HG03378 (cell line): ENCODE data around the gene CFAP47.
"Not testable (repeated sequence)": the region's sequence is repeated elsewhere in the genome, so short reads cannot be mapped to it uniquely, and the experiment has no call there.

ENCODE experiments used
- ATAC-seq: cut with Tn5 transposase; IDR thresholded peaks from one replicate; pipeline ENCODE4 v1.9.1; 2021; ENCODE audit warnings: mild to moderate bottlenecking, moderate library complexity; ENCODE audit not compliant: unreplicated experiment

Gene CFAP47

DNA sequence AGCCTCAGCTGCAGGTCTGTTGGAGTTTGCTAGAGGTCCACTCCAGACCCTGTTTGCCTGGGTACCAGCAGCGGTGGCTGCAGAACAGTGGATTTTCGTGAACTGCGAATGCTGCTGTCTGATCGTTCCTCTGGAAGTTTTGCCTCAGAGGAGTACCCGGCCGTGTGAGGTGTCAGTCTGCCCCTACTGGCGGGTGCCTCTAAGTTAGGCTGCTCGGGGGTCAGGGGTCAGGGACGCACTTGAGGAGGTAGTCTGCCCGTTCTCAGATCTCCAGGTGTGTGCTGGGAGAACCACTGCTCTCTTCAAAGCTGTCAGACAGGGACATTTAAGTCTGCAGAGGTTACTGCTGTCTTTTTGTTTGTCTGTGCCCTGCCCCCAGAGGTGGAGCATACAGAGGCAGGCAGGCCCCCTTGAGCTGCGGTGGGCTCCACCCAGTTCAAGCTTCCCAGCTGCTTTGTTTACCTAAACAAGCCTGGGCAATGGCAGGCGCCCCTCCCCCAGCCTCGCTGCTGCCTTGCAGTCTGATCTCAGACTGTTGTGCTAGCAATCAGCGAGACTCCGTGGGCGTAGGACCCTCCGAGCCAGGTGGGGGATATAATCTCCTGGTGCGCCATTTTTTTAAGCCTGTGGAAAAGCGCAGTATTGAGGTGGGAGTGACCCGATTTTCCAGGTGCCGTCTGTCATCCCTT, 315.4 kb downstream of the CFAP47 start:
- ATAC-seq: not testable (repeated sequence)

- ATAC-seq: no peak
Measured at GRCh38 chrX:36241397-36241796, 321.9 kb downstream of the CFAP47 start.

GRCh38 chrX:36266155-36266554, 346.6 kb downstream of the CFAP47 start:
- ATAC-seq: no peak

DNA sequence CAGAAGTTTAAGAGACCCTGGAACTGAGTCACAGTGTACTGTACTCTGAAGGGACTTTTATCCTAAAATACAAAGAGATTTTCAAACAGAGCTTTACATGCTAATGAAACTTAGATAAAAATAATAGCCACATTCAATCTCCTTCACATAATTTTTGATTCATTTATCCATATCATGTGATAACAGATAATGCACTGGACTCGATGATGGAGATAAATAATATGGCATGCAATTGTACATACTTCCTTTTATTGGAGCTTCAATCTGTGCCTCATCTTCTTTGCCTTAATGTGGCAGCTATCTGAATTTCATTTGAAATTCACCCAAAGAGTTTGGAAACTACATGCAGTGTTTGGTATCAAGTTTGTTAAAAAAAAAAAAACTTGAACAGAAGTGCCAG, 390.6 kb downstream of the CFAP47 start:
- ATAC-seq: no peak

DNA sequence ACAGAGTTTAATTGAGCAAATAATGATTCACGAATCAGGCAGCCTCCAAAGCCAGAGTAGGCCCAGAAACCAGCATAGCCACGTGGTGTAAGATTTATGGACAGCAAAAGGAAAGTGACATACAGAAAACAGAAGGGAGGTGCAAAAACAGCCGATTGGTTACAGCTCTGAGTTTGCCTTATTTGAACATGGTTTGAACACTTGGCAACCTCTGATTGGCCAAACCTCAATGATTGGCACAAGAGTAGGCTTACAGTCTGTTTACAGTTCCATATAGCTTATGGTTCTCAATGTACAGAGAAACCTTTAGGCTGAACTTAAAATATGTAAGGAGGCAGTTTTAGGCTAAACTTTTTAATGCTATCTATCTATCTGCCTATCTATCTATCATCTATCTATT, 394.8 kb downstream of the CFAP47 start:
- ATAC-seq: no peak

- ATAC-seq: no peak
Measured at GRCh38 chrX:36334572-36334971, 415.0 kb downstream of the CFAP47 start.

DNA sequence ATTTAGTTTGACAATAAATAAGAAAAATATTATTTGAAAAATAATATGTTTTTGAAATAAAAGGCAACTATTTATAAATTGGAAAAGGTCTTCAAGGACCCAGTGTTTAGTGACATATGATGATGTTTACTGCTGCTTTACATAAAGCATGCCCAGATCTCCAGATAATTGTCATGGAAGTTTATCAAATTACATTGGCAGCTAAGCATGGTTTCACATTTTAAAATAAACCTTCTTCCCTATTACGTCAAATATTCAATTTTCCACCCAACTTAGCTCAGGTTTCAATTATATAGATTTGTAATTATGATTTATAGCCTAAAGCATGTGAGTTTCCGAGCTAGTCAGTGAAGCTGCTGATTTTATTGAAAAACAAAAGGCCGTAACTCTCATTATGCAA, 417.2 kb downstream of the CFAP47 start:
- ATAC-seq: no peak

DNA sequence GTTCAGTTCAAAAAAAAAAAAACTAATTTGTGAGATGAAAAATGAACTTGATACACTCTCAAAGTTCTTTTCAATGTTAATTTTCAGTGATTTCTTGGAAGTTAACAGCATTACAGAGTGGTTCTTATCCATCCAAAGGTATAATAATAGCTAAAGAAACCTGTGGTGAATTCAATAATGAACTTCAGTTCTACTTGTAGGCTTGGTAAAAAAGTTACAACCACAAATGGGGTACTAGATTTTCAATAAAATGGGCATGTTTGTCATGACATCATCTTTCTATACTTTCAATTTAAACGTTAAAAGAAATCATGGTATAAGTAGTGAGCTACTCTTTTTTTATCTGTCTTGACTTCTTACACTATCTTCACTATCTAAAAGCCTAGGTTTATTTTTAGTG, 424.8 kb downstream of the CFAP47 start:
- ATAC-seq: no peak

DNA sequence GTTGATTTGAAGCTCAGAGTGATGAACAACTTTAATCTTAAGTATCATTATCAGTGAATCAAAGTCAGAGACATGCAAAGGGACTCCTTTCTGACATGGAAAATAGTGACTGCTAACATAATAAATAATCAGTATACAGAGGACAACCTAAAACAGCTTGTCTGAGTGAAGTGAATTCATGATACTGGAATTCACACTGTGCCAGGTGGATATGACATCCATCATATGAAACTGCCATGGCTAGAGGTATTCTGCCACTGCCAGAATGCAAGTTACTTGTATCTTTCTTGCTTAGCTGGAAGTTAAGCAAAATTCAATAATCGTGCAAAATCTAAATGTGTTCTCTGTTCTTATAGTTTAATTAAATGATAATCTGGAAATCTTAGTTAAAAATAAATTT, 429.0 kb downstream of the CFAP47 start:
- ATAC-seq: no peak

- no peak for ATAC-seq
Measured at GRCh38 chrX:36357855-36358254, 438.3 kb downstream of the CFAP47 start.

DNA sequence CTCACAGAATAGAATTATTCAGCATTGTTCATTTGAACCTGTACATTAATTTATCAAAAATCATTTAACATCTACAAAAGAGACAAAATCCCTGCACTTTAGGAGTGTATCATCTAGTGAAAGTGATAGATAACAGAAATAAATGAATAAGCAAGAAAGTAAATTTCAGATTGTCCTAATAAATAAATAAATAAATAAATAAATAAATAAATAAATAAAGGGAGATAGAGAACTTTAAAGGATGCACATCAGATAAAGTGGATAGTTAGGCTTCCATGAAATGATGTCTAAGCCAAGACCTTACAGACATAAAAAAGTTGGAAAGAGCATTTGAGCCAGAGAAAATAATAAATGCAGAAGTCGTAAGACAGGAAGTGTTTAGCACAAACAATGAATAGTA, 444.7 kb downstream of the CFAP47 start:
- ATAC-seq: no peak

DNA sequence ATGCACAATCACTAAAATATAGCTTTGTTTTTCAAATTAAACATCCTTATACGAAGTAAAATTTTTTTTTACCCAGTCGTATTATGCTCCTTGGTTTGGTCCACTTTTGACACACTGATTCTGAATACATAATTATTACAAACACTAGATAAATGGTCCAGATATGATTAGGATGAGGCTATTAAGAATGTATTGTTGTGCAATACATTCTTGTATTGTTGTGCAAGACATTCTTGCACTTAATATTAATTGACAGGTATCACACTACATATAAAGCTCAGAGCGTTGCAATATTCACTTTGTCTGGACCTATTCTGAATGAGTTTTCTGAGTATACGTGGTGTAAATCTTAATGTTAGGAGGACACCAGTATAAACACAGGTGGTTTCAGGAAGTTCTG, 464.0 kb downstream of the CFAP47 start:
- no peak for ATAC-seq

- no peak for ATAC-seq
Measured at GRCh38 chrX:36388901-36389300, 469.4 kb downstream of the CFAP47 start.

GRCh38 chrX:36401774-36402173, 482.2 kb downstream of the CFAP47 start:
- no peak for ATAC-seq

GRCh38 chrX:36407836-36408235, 488.3 kb downstream of the CFAP47 start:
- ATAC-seq: no peak

- no peak for ATAC-seq
Measured at GRCh38 chrX:36414056-36414455, 494.5 kb downstream of the CFAP47 start.

DNA sequence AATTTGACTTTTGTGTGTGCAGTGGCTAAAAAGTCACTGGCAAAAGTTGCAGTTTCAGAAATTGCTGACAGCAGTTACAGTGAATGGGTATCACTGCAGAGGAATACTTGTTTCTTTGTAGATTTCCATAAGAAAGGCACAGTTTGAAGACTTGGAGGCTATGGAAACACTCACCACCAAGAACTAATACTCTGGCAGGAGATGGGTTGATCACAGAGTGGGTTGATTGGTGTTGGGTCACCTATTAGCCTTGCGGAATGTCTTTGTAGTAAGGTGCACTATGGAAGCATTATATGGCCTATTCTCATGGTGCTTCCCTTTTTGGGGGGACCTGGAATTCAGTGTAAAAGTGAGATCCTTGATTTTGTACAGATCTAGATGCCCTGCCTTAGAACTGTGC, 502.8 kb downstream of the CFAP47 start:
- ATAC-seq: no peak

DNA sequence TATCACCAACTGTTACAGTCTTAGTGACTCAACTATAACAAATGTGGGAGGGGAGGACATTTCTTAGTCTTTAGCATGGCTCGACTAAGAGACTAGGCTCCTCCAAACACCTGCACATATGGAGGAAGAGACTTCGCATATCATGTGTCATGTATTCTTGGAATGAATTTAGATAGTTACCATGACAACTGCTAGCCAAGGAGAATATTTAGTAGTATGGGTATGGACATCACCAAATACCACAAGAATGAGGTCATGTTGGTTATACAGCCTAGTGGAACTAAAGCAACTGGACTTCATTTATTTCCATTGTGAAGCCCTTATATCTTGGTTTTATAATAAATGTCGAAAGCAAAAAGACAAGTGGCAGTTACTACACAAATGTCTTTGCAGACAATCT, 512.3 kb downstream of the CFAP47 start:
- no peak for ATAC-seq

- no peak for ATAC-seq
Measured at GRCh38 chrX:36434522-36434921, 515.0 kb downstream of the CFAP47 start.
